ENCODE data around the gene TTC1.
"Not testable (repeated sequence)": the region's sequence is repeated elsewhere in the genome, so short reads cannot be mapped to it uniquely, and the experiment has no call there.

The TTC1 gene

GRCh38 chr5:160001457-160001856 lies 7.5 kb upstream of the TTC1 start:
- peak; percentile 67 for DNase-seq

- DNase-seq: no peak
Measured at GRCh38 chr5:160007514-160007913, 1.4 kb upstream of the TTC1 start.

- not testable (repeated sequence) for DNase-seq
Measured at GRCh38 chr5:160008529-160008876, 436 bp upstream of the TTC1 start.

- DNase-seq: no peak
Measured at GRCh38 chr5:160009591-160009989, 651 bp downstream of the TTC1 start.

GRCh38 chr5:160011471-160011870 lies 2.5 kb downstream of the TTC1 start:
- no peak for DNase-seq

- DNase-seq: not testable (repeated sequence)
Measured at GRCh38 chr5:160014197-160014596, 5.3 kb downstream of the TTC1 start.

- no peak for DNase-seq
Measured at GRCh38 chr5:160018945-160019625, 10.1 kb downstream of the TTC1 start.

- DNase-seq: no peak
Measured at GRCh38 chr5:160020266-160020770, 11.4 kb downstream of the TTC1 start.

- no peak for DNase-seq
Measured at GRCh38 chr5:160020964-160021363, 12.0 kb downstream of the TTC1 start.

GRCh38 chr5:160021831-160022446 lies 13.0 kb downstream of the TTC1 start:
- DNase-seq: peak; percentile 17

- DNase-seq: no peak
Measured at GRCh38 chr5:160023007-160023907, 14.3 kb downstream of the TTC1 start.

GRCh38 chr5:160023908-160024630 lies 15.1 kb downstream of the TTC1 start:
- DNase-seq: no peak

GRCh38 chr5:160029004-160029403 lies 20.1 kb downstream of the TTC1 start:
- DNase-seq: no peak

GRCh38 chr5:160029540-160030139 lies 20.7 kb downstream of the TTC1 start:
- no peak for DNase-seq

- peak; percentile 15 for DNase-seq
Measured at GRCh38 chr5:160030631-160031377, 21.9 kb downstream of the TTC1 start.

GRCh38 chr5:160033546-160034252 lies 24.8 kb downstream of the TTC1 start:
- DNase-seq: no peak

- DNase-seq: no peak
Measured at GRCh38 chr5:160036243-160036642, 27.3 kb downstream of the TTC1 start.

- no peak for DNase-seq
Measured at GRCh38 chr5:160036884-160037283, 27.9 kb downstream of the TTC1 start.

- DNase-seq: no peak
Measured at GRCh38 chr5:160039810-160040470, 31.0 kb downstream of the TTC1 start.

GRCh38 chr5:160040471-160040835 lies 31.5 kb downstream of the TTC1 start:
- no peak for DNase-seq

- DNase-seq: no peak
Measured at GRCh38 chr5:160042671-160043070, 33.7 kb downstream of the TTC1 start.

All from COR-L47 (cell line).